Measurements from ENCODE around the gene MRNIP. TPM values are rescaled to one million over a fixed set of nuclear protein-coding genes. Genes with fewer than 3 reads are reported as not detected.

MRNIP gene
- polyA plus RNA-seq, 1 donor (not counting 4 experiments of a cell fraction or from before 2014, with no cell fraction given) = 14.9 TPM

DNA sequence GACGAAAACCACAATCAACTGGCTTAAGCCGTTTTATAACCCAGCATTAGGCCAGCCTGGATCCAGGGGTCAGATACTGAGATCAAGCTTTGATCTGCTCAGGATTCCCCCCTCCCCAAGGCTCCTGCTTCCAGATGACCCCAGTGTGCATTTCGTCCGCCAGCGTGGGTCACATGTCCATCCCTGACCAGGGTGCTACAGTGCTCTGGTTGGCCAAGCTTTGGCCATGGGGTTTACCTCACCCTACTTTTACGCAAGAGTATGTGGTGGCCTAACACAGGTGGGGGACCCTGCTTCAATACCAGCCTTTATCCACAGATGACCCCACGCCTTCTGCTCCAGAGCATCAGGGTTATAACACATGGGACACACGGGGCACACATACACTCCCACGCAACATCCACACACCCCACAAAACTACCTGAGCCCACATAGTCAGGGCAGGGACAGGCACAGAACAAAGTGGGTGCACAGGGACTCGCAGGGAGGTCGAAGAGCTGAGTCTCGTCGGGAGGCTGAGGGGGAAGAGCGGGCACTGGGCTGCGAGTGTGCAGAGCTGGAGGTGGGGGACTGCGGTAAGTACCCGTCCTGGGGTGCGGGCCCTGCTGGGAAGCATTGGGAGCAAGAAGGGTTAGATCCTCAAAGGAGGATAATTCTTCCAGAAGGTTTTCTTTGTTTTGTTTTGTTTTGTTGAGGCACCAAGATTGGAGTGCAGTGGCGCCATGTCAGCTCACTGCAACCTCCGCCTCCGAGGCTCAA, 42.9 kb downstream of the MRNIP start:
- no peaks in the 10 kb centered on the region for H4K20me1 ChIP-seq (ENCODE audit: control insufficient read depth, extremely low read depth, insufficient read depth, low read length)
- no peak for FAIRE-seq
- H3K27ac ChIP-seq (ENCODE audit: control insufficient read depth, insufficient read depth, low read length) = no peak overlapping the region
- H2AFZ ChIP-seq (ENCODE audit: control insufficient read depth, low read length) = no peak overlapping the region
- H3K9me3 ChIP-seq (ENCODE audit: control insufficient read depth, low read depth, low read length) = no peaks in the 10 kb centered on the region
- H3K36me3 ChIP-seq (ENCODE audit: control insufficient read depth in 2 of 2, extremely low read depth in 1 of 2, insufficient read depth in 2 of 2, low read length in 2 of 2) = peaks cover 0 to 4% of the 10 kb centered on the region in 2 experiments
- TF ChIP-seq EZH2 (IDR thresholded peaks at IDR 0.05; ENCODE audit: low read length) (no peak), CTCF (optimal IDR thresholded peaks at IDR 0.05 in 1 of 3, IDR thresholded peaks at IDR 0.05 in 1 of 3, conservative IDR thresholded peaks at IDR 0.05 in 1 of 3; ENCODE audit: extremely low read depth in 1 of 3, insufficient read depth in 2 of 3, low read length in 3 of 3) (no peak)
- H3K9ac ChIP-seq (ENCODE audit: control insufficient read depth, extremely low read depth, insufficient read depth, low read length) = no peak overlapping the region
- no peak for DNase-seq (ENCODE audit: low read depth, low spot score)
- H3K4me3 ChIP-seq (ENCODE audit: control insufficient read depth in 2 of 3, extremely low read depth in 1 of 3, insufficient read depth in 2 of 3, low read depth in 1 of 3, low read length in 3 of 3) = no peak overlapping the region
- H3K4me2 ChIP-seq (ENCODE audit: control insufficient read depth, extremely low read depth, insufficient read depth, low read depth, low read length) = no peak overlapping the region
- H3K27me3 ChIP-seq (ENCODE audit: control insufficient read depth, extremely low read depth, insufficient read depth, low read length) = no peaks in the 10 kb centered on the region
- H3K79me2 ChIP-seq (ENCODE audit: control insufficient read depth, insufficient read depth, low read length) = no peaks in the 10 kb centered on the region
- no peaks in the 10 kb centered on the region for H3K9me1 ChIP-seq (ENCODE audit: control insufficient read depth, extremely low read depth, insufficient read depth, low read length)
- dilution Hi-C loops (cut with MboI; ENCODE audit: extremely low pct_ligation_motif_present, low sequenced_read_pairs) = no loop called here
- peaks cover 26% of the 10 kb centered on the region for H3K4me1 ChIP-seq (ENCODE audit: control insufficient read depth, extremely low read depth, insufficient read depth, low read length)

GRCh38 chr5:179814090-179814489, 44.5 kb downstream of the MRNIP start:
- Histone ChIP-seq H3K9ac (ENCODE audit: control insufficient read depth, extremely low read depth, insufficient read depth, low read length) (no peak overlapping the region), H3K4me1 (ENCODE audit: control insufficient read depth, extremely low read depth, insufficient read depth, low read length) (peaks cover 11% of the 10 kb centered on the region), H3K79me2 (ENCODE audit: control insufficient read depth, insufficient read depth, low read length) (no peaks in the 10 kb centered on the region), H3K27ac (ENCODE audit: control insufficient read depth, insufficient read depth, low read length) (no peak overlapping the region), H3K36me3 (ENCODE audit: control insufficient read depth in 2 of 2, extremely low read depth in 1 of 2, insufficient read depth in 2 of 2, low read length in 2 of 2) (peaks cover 0 to 4% of the 10 kb centered on the region in 2 experiments), H3K4me2 (ENCODE audit: control insufficient read depth, extremely low read depth, insufficient read depth, low read depth, low read length) (no peak overlapping the region), H3K9me3 (ENCODE audit: control insufficient read depth, low read depth, low read length) (no peaks in the 10 kb centered on the region), H2AFZ (ENCODE audit: control insufficient read depth, low read length) (no peak overlapping the region), H4K20me1 (ENCODE audit: control insufficient read depth, extremely low read depth, insufficient read depth, low read length) (no peaks in the 10 kb centered on the region), H3K27me3 (ENCODE audit: control insufficient read depth, extremely low read depth, insufficient read depth, low read length) (no peaks in the 10 kb centered on the region), H3K4me3 (ENCODE audit: control insufficient read depth in 2 of 3, extremely low read depth in 1 of 3, insufficient read depth in 2 of 3, low read depth in 1 of 3, low read length in 3 of 3) (no peak overlapping the region), H3K9me1 (ENCODE audit: control insufficient read depth, extremely low read depth, insufficient read depth, low read length) (no peaks in the 10 kb centered on the region)
- DNase-seq (ENCODE audit: low read depth, low spot score) = no peak
- dilution Hi-C loops (cut with MboI; ENCODE audit: extremely low pct_ligation_motif_present, low sequenced_read_pairs) = no loop called here
- TF ChIP-seq EZH2 (IDR thresholded peaks at IDR 0.05; ENCODE audit: low read length) (no peak), CTCF (optimal IDR thresholded peaks at IDR 0.05 in 1 of 3, IDR thresholded peaks at IDR 0.05 in 1 of 3, conservative IDR thresholded peaks at IDR 0.05 in 1 of 3; ENCODE audit: extremely low read depth in 1 of 3, insufficient read depth in 2 of 3, low read length in 3 of 3) (no peak)
- no peak for FAIRE-seq
